Loucy (cell line): ENCODE measurements around the gene TMEM273.

Experiments used
- CTCF ChIP-seq: fragments of 200-600 bp; sonication (generic); conservative IDR thresholded peaks from 2 replicates; pipeline ENCODE4 v1.5.1; 2014; ENCODE audit warnings: mild to moderate bottlenecking, antibody characterized with exemption, low read length
- EZH2phosphoT487 ChIP-seq: fragments of 200-600 bp; IDR thresholded peaks from 2 replicates; pipeline ENCODE4 v1.6.1; 2018; ENCODE audit warnings: antibody characterized with exemption, mild to moderate bottlenecking, moderate library complexity, borderline replicate concordance

DNA sequence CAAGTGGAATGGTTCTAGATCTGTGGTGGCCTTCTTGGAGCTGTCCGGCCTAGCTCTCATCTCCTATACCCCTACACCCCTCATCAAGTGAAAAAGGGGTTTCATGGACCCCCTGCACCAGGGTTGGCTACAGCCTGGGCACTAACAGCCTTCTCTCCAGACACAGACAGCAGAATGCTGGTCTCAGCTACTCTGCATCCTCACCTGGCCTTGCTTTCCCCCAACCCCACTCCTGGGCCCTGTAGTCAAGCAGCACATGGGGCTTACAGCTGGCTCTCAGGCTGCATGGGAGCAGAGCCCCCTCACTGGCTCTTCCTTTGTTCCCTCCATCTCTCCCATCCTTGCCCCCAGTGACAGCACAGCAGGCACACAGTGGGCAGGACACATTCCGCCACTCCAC is 20.8 kb upstream of the TMEM273 start:
- no peak for TF ChIP-seq CTCF
- no peak for TF ChIP-seq EZH2phosphoT487
